Stimulated activated CD8-positive, alpha-beta memory T cell treated with anti-CD3 and anti-CD28 coated beads, Interleukin-4, amount 100 ng/mL, for 4 hours (primary cell): ENCODE data around the gene CNPY2.
"Not testable (repeated sequence)": the region's sequence is repeated elsewhere in the genome, so short reads cannot be mapped to it uniquely, and the experiment has no call there.

Experiments used
- DNase-seq, 2 donors: peaks; one replicate each; pipeline ENCODE4 v3.0.0-alpha.2; 2020; ENCODE audit warnings: low read depth in 2 of 2, low spot score in 1 of 2

Gene CNPY2

DNA sequence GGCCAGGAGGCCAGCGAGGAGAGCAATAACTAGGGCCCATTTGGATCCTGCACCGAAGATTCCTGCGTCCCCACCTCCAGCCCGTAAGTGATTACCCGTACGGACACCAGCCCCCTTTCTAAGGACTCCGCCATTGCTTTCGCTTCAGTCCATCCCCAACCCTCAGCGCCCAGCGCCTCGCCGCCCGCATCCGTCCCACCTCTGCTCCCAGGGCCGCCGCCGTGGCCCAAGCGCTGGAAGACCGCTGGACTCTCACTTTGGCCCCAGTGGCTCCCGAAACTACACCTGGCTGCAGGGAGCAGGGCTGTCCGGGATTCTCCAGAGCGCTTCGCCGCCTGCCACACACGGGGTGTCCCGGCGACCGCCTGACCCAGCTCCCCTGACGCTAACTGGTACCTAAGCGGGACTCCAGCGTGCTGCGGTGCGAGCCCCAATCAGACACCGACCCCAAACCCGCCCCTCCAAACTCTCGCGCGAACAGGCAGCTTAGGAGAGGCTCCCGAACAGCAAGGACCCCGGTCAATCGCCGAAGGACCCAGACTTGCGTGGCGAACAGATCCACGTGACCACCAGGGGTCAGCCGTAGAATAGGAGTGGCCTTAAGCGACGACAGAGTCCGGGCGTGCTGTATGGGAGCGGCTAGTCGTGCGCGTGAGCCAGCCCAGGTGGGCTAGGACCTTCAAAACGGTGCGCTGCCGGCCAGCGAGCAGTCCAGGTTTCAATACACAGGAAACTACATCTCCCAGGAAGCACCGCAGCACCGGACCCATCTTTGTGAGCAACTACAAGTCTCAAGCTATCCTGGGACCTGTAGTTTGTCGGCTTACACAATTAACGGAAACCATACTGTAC is at the start of gene CNPY2:
Gene CNPY2, minus strand, starts transcription at position 367 of the 852 bp plus-strand sequence. CDS start 771 bp downstream, outside the sequence.
- DNase-seq = peak; percentile 81 to 89

GRCh38 chr12:56362130-56363059 is 46.6 kb upstream of the CNPY2 start, which contains the start of gene APOF:
Gene APOF, minus strand, starts transcription at chr12:56362857. Its CDS starts 112 bp downstream, at chr12:56362745.
- DNase-seq = no peak

- no peak for DNase-seq
Measured at GRCh38 chr12:56361487-56362129, 45.8 kb upstream of the CNPY2 start.

DNA sequence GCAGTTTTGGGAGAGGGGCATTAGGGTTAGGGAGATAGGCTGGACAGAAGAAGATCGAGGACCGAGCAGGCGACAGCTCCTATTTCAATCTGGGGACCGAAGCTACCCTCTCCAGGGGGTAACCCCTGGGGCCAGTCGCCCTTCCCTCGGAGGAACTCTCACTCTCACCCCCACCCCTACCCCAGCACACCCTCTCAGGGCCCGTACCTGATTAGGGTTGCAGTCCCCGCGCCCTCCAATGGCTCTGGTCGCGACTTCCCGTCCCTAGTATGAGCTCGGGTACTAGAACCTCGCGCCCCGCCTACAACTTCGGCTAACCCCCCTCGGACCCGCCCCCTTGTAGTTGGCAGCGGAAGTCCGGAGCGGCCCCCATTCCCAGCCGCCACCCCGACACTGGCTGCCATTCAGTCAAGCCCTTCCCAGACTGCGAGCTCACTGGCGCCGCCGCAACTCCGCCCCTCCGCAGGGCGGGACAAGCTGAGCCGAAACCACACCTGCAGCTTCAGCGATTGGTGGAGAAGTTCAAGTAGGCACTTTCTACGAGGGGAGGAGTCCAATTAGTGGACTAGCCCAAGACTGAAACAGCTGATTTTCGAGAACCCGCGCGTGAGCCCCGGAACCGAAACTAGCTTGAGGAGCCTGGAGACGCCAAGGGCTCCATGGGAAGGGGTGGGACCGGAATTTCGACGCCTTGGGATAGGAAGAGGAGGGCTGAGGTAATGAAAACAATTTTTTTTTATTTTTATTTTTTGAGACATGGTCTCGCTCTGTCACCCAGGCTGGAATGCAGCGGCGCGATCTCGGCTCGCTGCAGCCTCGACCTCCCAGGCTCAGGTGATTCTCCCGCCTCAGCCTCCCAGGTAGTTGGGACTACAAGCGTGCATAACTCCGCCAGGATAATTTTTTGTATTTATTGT is 44.3 kb upstream of the CNPY2 start, which contains the start of gene STAT2:
Gene STAT2, minus strand, starts transcription at position 257 of the 917 bp plus-strand sequence. CDS start 3,536 bp downstream, outside the sequence.
- DNase-seq = peak; percentile 95 to 99

DNA sequence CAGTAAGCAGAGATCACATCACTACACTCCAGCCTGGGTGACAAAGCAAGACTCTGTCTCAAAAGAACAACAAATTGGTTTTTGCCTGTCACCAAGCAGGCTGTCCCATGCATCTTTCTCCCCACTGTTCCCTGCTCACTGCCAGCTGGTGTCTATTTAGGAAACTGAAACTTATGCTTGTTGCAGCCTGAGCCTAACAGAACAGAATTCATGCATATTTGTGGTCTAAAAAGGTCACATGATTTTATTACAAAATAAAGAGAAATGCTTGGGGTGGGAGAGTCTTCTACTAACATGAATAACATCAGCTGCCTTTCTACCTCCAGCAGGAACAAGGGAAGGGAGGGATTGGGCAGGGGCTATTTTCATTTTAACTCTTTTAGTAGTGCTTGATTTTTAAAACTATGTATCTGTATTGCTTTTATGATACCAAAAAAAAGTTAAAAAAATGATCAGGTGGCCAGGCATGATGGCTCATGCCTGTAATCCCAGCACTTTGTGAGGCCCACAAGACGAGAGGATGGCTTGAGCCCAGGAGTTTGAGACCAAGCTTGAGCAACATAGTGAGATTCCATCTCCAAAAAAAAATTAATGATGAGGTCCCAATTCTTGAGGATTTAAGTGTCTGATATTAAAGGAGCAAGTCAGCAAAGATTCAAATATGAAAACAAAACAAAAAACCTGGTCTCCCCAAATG is 43.2 kb upstream of the CNPY2 start:
- DNase-seq = no peak

DNA sequence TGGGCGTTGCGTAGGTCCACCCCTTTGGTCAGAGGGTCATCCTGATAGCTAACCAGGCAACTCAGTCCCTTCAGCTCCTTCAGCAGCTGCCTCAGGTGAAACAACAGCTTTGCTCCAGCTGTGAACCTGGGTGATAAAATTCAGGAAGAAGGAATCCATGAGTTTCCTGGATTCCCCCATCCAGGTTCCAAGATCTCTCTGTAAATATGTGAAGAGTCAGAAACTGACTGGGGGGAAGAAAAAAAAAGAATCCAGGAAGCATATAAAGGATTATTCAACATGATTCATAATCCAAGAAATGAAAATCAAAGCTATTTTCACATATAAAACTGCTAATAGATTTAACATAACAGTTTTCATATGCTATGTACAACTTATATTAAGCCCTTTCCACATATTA is 35.5 kb upstream of the CNPY2 start:
- no peak for DNase-seq

GRCh38 chr12:56350662-56351061 is 34.9 kb upstream of the CNPY2 start:
- no peak for DNase-seq

DNA sequence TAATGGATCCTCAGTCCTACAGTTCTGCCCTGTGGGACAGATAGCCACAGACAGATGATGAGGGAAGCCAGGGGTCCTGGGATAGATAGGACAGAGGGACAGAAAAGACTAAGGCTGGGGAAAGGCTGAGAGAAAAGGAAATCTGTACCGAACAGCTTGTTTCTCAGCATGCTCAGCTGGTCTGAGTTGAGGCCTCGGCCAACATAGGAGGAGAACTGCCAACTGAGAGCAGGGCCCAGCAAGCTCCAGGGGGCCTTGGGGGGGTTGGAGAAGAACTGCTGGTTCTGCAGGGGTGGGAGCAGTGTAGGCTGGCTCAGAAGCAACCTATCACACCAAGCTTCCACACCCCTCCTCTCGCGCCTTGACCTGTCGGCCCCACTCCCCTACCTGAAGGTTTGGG is 33.0 kb upstream of the CNPY2 start:
- no peak for DNase-seq

GRCh38 chr12:56347255-56347654 is 31.5 kb upstream of the CNPY2 start:
- DNase-seq = not testable (repeated sequence)

DNA sequence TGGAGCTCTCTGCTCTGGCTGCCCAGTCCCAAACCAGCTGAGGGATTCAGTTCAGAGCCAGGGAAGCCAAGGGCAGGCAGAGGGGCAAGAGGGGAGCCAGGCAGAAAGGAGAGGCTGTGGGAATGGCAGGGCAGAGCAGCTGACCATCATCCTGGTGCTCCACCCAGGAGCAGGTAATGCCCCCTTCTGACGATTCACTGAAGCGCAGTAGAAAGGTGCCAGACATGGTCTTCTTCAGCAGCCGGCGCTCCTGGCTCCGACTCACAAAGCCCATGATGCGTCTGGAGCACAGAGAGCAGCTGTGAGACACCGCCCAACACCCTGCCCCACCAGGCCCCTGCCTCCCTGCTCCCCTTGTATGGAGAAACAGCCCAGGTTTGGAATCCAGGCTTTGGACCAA is 30.9 kb upstream of the CNPY2 start:
- no peak for DNase-seq

GRCh38 chr12:56342290-56342689 is 26.5 kb upstream of the CNPY2 start:
- DNase-seq = not testable (repeated sequence)

- DNase-seq = no peak
Measured at GRCh38 chr12:56341616-56342015, 25.8 kb upstream of the CNPY2 start.

GRCh38 chr12:56339158-56339422 is 23.3 kb upstream of the CNPY2 start:
- no peak for DNase-seq

- peak; percentile 68 to 77 for DNase-seq
Measured at GRCh38 chr12:56338308-56339157, 22.7 kb upstream of the CNPY2 start, which contains the start of gene IL23A. Gene IL23A, plus strand, starts transcription at chr12:56338884. Its CDS starts 161 bp downstream, at chr12:56339045.

DNA sequence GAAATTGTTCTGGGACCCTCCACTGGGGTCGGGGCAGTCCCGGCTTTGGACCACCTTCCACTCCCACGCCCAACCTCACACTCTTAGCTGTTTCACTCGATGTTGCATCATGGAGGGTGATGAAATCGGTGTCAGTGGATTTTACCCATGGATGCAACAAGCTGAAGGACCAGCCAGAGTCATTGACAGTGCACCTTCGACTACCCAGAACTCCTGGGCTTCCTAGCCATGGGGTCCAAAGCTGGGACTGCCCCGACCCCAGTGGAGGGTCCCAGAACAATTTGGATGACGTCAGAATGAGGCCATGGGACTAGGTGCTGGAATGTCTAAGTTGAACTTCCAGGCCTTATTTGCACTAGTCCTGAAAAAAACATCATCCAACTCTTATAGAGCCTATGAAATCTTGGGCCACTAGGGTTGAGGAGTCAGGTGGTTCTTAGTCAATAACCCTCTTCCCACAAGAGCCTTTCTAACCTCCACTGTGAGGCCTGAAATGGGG is 22.0 kb upstream of the CNPY2 start:
- no peak for DNase-seq

- no peak for DNase-seq
Measured at GRCh38 chr12:56336361-56337167, 20.8 kb upstream of the CNPY2 start.

DNA sequence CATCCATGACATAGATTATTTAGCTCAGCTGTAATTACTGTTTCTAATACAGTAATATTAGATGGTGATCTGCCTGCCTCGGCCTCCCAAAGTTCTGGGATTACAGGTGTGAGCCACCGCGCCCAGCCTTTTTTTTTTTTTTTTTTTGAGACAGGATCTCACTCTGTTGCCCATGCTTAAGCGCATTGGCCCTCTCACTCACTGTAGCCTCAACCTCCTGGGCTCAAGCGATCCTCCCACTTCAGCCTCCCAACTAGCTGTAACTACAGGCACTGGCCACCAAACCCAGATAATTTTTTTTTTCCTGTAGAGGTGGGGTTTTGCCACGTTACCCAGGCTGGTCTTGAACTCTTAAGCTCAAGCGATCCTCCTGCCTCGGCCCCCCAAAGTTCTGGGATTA is 19.7 kb upstream of the CNPY2 start:
- DNase-seq = not testable (repeated sequence)

DNA sequence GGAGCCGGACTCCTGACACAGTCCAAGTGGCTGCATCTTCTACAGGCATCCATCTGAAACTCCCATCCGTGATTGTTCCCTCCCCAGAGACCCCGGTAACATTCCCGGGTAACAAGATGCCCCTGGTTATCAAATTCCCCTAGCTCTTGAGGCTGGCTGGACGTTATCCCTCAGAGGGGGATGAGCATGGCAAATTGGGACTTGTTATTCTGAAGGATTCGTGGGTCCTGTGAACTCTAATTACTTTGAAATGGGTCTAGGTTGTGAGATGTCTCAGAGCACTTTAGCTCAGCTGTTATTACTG is 18.7 kb upstream of the CNPY2 start:
- no peak for DNase-seq
